ENCODE results near the gene GEMIN4.
A peak's percentile ranks its signal among the peaks of the same experiment; 100 is the strongest.

The GEMIN4 gene

GRCh38 chr17:753418-753817, 1.4 kb upstream of the GEMIN4 start:
- Histone ChIP-seq H3K4me1 (ENCODE audit: control insufficient read depth, low read length) (peaks cover 29% of the 10 kb centered on the region), H3K36me3 (ENCODE audit: control insufficient read depth, low read length) (peaks cover 46% of the 10 kb centered on the region), H3K9me2 (replicated peaks; ENCODE audit: control insufficient read depth, low read length) (no peaks in the 10 kb centered on the region), H3K4me2 (ENCODE audit: low read length) (no peak overlapping the region), H4K20me1 (ENCODE audit: control insufficient read depth, insufficient read depth, low read depth, low read length) (peaks cover 11% of the 10 kb centered on the region; the same call in 1 of the 2 replicates), H3F3A (ENCODE audit: control insufficient read depth, insufficient read depth) (peaks cover 21% of the 10 kb centered on the region), H3K79me2 (ENCODE audit: control insufficient read depth, low read length) (peaks cover 35% of the 10 kb centered on the region), H3K9me3 (ENCODE audit: control insufficient read depth, insufficient read depth, low read length) (no peaks in the 10 kb centered on the region), H3K4me3 (ENCODE audit: low read length) (no peak overlapping the region), H3K27me3 (ENCODE audit: control insufficient read depth, low read length) (no peaks in the 10 kb centered on the region), H3K27ac (ENCODE audit: low read depth, low read length) (no peak overlapping the region)
- TF ChIP-seq EZH2phosphoT487 (IDR thresholded peaks at IDR 0.05; ENCODE audit: borderline replicate concordance, low read length) (no peak), CTCF (IDR thresholded peaks at IDR 0.05; ENCODE audit: low read depth, low read length, poor library complexity, severe bottlenecking) (no peak)

- peak overlapping the region; percentile 79 for H3K4me3 ChIP-seq (ENCODE audit: low read length)
- peaks cover 29% of the 10 kb centered on the region for H3K4me1 ChIP-seq (ENCODE audit: control insufficient read depth, low read length)
- peaks cover 42% of the 10 kb centered on the region for H3K79me2 ChIP-seq (ENCODE audit: control insufficient read depth, low read length)
- H3F3A ChIP-seq (ENCODE audit: control insufficient read depth, insufficient read depth): peaks cover 18% of the 10 kb centered on the region
- H3K36me3 ChIP-seq (ENCODE audit: control insufficient read depth, low read length): peaks cover 49% of the 10 kb centered on the region
- peaks cover 17% of the 10 kb centered on the region for H4K20me1 ChIP-seq (ENCODE audit: control insufficient read depth, insufficient read depth, low read depth, low read length)
- H3K4me2 ChIP-seq (ENCODE audit: low read length): peak overlapping the region; percentile 72
- no peak for TF ChIP-seq CTCF (IDR thresholded peaks at IDR 0.05; ENCODE audit: low read depth, low read length, poor library complexity, severe bottlenecking)
- no peak for TF ChIP-seq EZH2phosphoT487 (IDR thresholded peaks at IDR 0.05; ENCODE audit: borderline replicate concordance, low read length)
- H3K27ac ChIP-seq (ENCODE audit: low read depth, low read length): peak overlapping the region; percentile 73
- no peaks in the 10 kb centered on the region for H3K9me2 ChIP-seq (replicated peaks; ENCODE audit: control insufficient read depth, low read length)
- no peaks in the 10 kb centered on the region for H3K27me3 ChIP-seq (ENCODE audit: control insufficient read depth, low read length)
- no peaks in the 10 kb centered on the region for H3K9me3 ChIP-seq (ENCODE audit: control insufficient read depth, insufficient read depth, low read length)
Observed at GRCh38 chr17:752620-753219, 656 bp upstream of the GEMIN4 start.

- Histone ChIP-seq H3K27me3 (ENCODE audit: control insufficient read depth, low read length) (no peaks in the 10 kb centered on the region), H3K79me2 (ENCODE audit: control insufficient read depth, low read length) (peaks cover 54% of the 10 kb centered on the region), H3K4me3 (ENCODE audit: low read length) (peak overlapping the region; percentile 79)
Observed at GRCh38 chr17:751269-752001, 629 bp downstream of the GEMIN4 start.

More at GRCh38 chr17:751269-752001, 629 bp downstream of the GEMIN4 start:
- no peaks in the 10 kb centered on the region for H3K9me2 ChIP-seq (replicated peaks; ENCODE audit: control insufficient read depth, low read length)
- TF ChIP-seq CTCF (IDR thresholded peaks at IDR 0.05; ENCODE audit: low read depth, low read length, poor library complexity, severe bottlenecking): no peak
- TF ChIP-seq EZH2phosphoT487 (IDR thresholded peaks at IDR 0.05; ENCODE audit: borderline replicate concordance, low read length): no peak
- peaks cover 18% of the 10 kb centered on the region for H4K20me1 ChIP-seq (ENCODE audit: control insufficient read depth, insufficient read depth, low read depth, low read length)
- peaks cover 29% of the 10 kb centered on the region for H3K4me1 ChIP-seq (ENCODE audit: control insufficient read depth, low read length)
- peaks cover 58% of the 10 kb centered on the region for H3K36me3 ChIP-seq (ENCODE audit: control insufficient read depth, low read length)
- peaks cover 18% of the 10 kb centered on the region for H3F3A ChIP-seq (ENCODE audit: control insufficient read depth, insufficient read depth)
- H3K27ac ChIP-seq (ENCODE audit: low read depth, low read length): peak overlapping the region; percentile 73
- H3K4me2 ChIP-seq (ENCODE audit: low read length): peak overlapping the region; percentile 72
- no peaks in the 10 kb centered on the region for H3K9me3 ChIP-seq (ENCODE audit: control insufficient read depth, insufficient read depth, low read length)

Data from DOHH2 (cell line).